Spleen (tissue), 11 donors: ENCODE results near the gene ZC3H6. TPM values are rescaled to one million over a fixed set of nuclear protein-coding genes. Genes with fewer than 3 reads are reported as not detected.

Source experiments
- DNase-seq: peaks from one replicate; pipeline ENCODE4 v3.0.0-alpha.2; 2020
- H3K27ac ChIP-seq, 8 donors: fragments of 200-600 bp; sonication (generic) in 7 of 8; 1 replicate in 4 of 8; 2 replicates in 4 of 8; pipeline versions ENCODE4 v1.5.0 to v1.8.0; 2016 to 2021; ENCODE audit warnings: inconsistent platforms in 4 of 8, mild to moderate bottlenecking in 4 of 8, moderate library complexity in 1 of 8
- H3K27me3 ChIP-seq, 7 donors: fragments of 200-600 bp; sonication (generic) in 6 of 7; replicated peaks in 1 of 7; 1 replicate in 4 of 7; 2 replicates in 3 of 7; pipeline versions ENCODE4 v1.5.0 to v1.8.0; 2016 to 2021; ENCODE audit warnings: inconsistent platforms in 3 of 7, mild to moderate bottlenecking in 1 of 7
- H3K36me3 ChIP-seq, 6 donors: fragments of 200-600 bp; sonication (generic) in 5 of 6; 1 replicate in 4 of 6; 2 replicates in 2 of 6; pipeline versions ENCODE4 v1.5.0 to v1.8.0; 2016 to 2021; ENCODE audit warnings: inconsistent platforms in 2 of 6
- H3K4me1 ChIP-seq, 6 donors: fragments of 200-600 bp; sonication (generic) in 5 of 6; 1 replicate in 3 of 6; 2 replicates in 3 of 6; pipeline versions ENCODE4 v1.5.0 to v1.8.0; 2016 to 2021; ENCODE audit warnings: inconsistent platforms in 3 of 6
- H3K4me3 ChIP-seq, 8 donors: fragments of 200-600 bp; sonication (generic) in 7 of 8; 1 replicate in 4 of 8; 2 replicates in 4 of 8; pipeline versions ENCODE4 v1.5.0 to v1.8.0; 2016 to 2021; ENCODE audit warnings: inconsistent platforms in 4 of 8, mild to moderate bottlenecking in 4 of 8, moderate library complexity in 2 of 8
- H3K9me3 ChIP-seq, 8 donors: fragments of 200-600 bp; sonication (generic) in 7 of 8; 1 replicate in 4 of 8; 2 replicates in 4 of 8; pipeline versions ENCODE4 v1.5.0 to v1.8.0; 2016 to 2021; ENCODE audit warnings: inconsistent platforms in 4 of 8
- POLR2A ChIP-seq, 3 donors: fragments of 450-650 bp; IDR thresholded peaks; one replicate each; pipeline ENCODE4 v1.5.1; 2017; ENCODE audit warnings: antibody characterized with exemption in 3 of 3, mild to moderate bottlenecking in 1 of 3
- POLR2AphosphoS5 ChIP-seq, 3 donors: sonication (generic); formaldehyde crosslinking; IDR thresholded peaks; one replicate each; pipeline ENCODE4 v1.5.1; 2017; ENCODE audit warnings: antibody characterized with exemption in 3 of 3
- WGBS, 5 donors: extraction: QIAGEN DNeasy Blood & Tissue Kit in 3 of 5; methylation state at CpG; one replicate each; pipeline versions ENCODE4 v1.1.5 to v1.1.7; 2013 to 2018; 5-methylcytosine and 5-hydroxymethylcytosine counted together
- intact Hi-C: fragments of 100-400 bp; cut with DNase I; formaldehyde crosslinking; loops from one replicate; pipeline ENCODE4 v1.15.0; 2023; ENCODE audit warnings: low total_unique reads
- polyA plus RNA-seq, 3 donors: library from polyadenylated mRNA; stranded (reverse); fragments of 200-250 nt; gene quantifications; one replicate each; pipeline ENCODE4 v1.2.1, GENCODE V29; 2013
- total RNA-seq, 7 donors: library from RNA; depleted of rRNA in 3 of 7; stranded (reverse); fragments of >200 nt in 3 of 7; fragmentation: NEBNext Ultra II Directional in 4 of 7; extraction: Animal tissue kit (Norgen Biotek cat#: 25700) in 4 of 7; gene quantifications; one replicate each; pipeline versions ENCODE4 v1.1.0 to v1.2.1, GENCODE V29; 2016 to 2021
- TF ChIP-seq, protein P1 (sequence below), 11 experiments: fragments of 200-600 bp in 7 of 11; fragments of 450-650 bp in 4 of 11; sonication (generic) in 4 of 11; IDR thresholded peaks in 8 of 11; conservative IDR thresholded peaks in 3 of 11; 1 replicate in 7 of 11; 2 replicates in 4 of 11; pipeline versions ENCODE4 v1.4.0 to v1.8.0; 2016 to 2021; ENCODE audit warnings: antibody characterized with exemption in 11 of 11, inconsistent platforms in 4 of 11, mild to moderate bottlenecking in 1 of 11
- donor health status: healthy with polysubstance abuse.
- donor health status: DM: no; HTN: no; CAD: no; lungs with moderate emphysema.
- donor health status: DM: no; HTN: no; CAD: no.
- donor health status: Bipolar disorder and iron deficiency.
- donor health status: healthy.
- donor health status: DM: no; HTN: no; CAD: no.
- donor health status: DM: yes; HTN: yes; CAD: no.

ZC3H6 gene
- total and polyA plus RNA-seq, 10 donors: 1.9 to 28.9 (median 14.7) TPM

DNA sequence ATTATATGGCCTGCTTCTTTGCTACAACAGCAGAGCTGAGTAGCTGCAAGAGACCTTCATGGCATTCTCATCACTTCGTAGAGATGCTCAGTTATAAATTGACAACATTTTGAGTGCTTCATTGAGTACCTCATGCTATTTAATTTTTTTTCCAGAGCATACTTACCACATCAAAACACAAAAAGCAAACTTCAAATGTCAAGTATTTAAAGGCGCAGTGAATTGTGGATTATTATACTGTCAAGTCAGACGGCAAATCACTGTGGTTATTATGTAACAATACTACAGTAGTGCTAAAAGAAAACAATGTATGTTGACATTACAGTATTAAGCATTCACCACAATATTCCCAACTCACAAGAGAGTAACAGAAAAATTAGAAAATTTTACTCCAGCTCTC lies 33.0 kb upstream of the ZC3H6 start:
- no peaks in the 10 kb centered on the region for H3K27me3 ChIP-seq
- no peak overlapping the region for H3K4me3 ChIP-seq
- H3K9me3 ChIP-seq: no peaks in the 10 kb centered on the region
- intact Hi-C loops: no loop called here
- no peak for TF ChIP-seq POLR2AphosphoS5 (IDR thresholded peaks at IDR 0.05)
- TF ChIP-seq, protein P1, sequence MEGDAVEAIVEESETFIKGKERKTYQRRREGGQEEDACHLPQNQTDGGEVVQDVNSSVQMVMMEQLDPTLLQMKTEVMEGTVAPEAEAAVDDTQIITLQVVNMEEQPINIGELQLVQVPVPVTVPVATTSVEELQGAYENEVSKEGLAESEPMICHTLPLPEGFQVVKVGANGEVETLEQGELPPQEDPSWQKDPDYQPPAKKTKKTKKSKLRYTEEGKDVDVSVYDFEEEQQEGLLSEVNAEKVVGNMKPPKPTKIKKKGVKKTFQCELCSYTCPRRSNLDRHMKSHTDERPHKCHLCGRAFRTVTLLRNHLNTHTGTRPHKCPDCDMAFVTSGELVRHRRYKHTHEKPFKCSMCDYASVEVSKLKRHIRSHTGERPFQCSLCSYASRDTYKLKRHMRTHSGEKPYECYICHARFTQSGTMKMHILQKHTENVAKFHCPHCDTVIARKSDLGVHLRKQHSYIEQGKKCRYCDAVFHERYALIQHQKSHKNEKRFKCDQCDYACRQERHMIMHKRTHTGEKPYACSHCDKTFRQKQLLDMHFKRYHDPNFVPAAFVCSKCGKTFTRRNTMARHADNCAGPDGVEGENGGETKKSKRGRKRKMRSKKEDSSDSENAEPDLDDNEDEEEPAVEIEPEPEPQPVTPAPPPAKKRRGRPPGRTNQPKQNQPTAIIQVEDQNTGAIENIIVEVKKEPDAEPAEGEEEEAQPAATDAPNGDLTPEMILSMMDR (IDR thresholded peaks at IDR 0.05 in 8 of 11, conservative IDR thresholded peaks at IDR 0.05 in 3 of 11): no peak
- no peak for TF ChIP-seq POLR2A (IDR thresholded peaks at IDR 0.05)
- no peak for DNase-seq
- peaks cover 0 to 3% (median 0%) of the 10 kb centered on the region in 6 donors for H3K4me1 ChIP-seq
- H3K27ac ChIP-seq: no peak overlapping the region
- H3K36me3 ChIP-seq: peaks cover 0 to 65% (median 18%) of the 10 kb centered on the region in 6 donors
- 66 to 82% (median 81%) methylated on average over 3 of the region's 3 CpGs for WGBS, 5 donors

DNA sequence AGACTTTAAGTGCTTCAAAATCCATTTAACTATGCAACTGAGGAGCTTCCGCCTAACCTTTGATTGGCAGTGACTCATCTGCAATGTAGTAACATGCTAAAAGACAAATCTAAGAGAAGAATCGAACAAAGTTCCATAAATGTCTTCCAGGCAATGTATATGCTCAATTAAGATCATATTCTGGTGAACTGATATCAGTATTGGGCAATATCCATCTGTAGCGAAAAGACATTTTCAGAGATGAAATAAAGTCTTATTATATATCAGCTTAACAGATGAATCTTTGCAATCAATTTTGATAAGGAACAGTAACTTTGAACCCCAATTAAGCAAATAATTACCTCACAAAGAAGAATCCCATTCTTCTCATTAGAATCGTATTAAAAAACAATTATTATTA lies 32.2 kb upstream of the ZC3H6 start:
- WGBS, 5 donors: 92 to 95% (median 93%) methylated on average over 4 of the region's 4 CpGs
- no peak for DNase-seq
- no peaks in the 10 kb centered on the region for H3K27me3 ChIP-seq
- peaks cover 0 to 3% (median 0%) of the 10 kb centered on the region in 6 donors for H3K4me1 ChIP-seq
- H3K9me3 ChIP-seq: no peaks in the 10 kb centered on the region
- intact Hi-C loops: no loop called here
- H3K4me3 ChIP-seq: no peak overlapping the region
- H3K27ac ChIP-seq: no peak overlapping the region
- peaks cover 0 to 66% (median 25%) of the 10 kb centered on the region in 6 donors for H3K36me3 ChIP-seq
- TF ChIP-seq POLR2AphosphoS5 (IDR thresholded peaks at IDR 0.05) (no peak), POLR2A (IDR thresholded peaks at IDR 0.05) (no peak)
- TF ChIP-seq, protein P1 (IDR thresholded peaks at IDR 0.05 in 8 of 11, conservative IDR thresholded peaks at IDR 0.05 in 3 of 11): no peak

DNA sequence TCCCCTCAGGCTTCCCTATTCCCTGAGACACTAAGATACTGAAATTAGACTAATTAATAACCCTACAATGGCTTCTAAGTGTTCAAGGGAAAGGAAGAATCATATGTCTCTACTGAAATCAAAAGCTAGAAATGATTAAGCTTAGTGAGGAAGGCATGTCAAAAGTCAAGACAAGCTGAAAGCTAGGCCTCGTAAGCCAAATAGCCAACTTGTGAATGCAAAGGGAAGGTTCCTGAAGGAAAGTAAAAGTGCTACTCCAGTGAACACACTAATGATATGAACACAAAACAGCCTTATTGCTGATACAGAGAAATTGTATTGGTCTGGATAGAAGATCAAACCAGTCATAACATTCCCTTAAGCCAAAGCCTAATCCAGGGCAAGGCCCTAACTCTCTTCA lies 30.5 kb upstream of the ZC3H6 start:
- DNase-seq: no peak
- intact Hi-C loops: no loop called here
- no peaks in the 10 kb centered on the region for H3K27me3 ChIP-seq
- TF ChIP-seq POLR2A (IDR thresholded peaks at IDR 0.05) (no peak), POLR2AphosphoS5 (IDR thresholded peaks at IDR 0.05) (no peak)
- TF ChIP-seq, protein P1 (IDR thresholded peaks at IDR 0.05 in 8 of 11, conservative IDR thresholded peaks at IDR 0.05 in 3 of 11): no peak
- WGBS, 5 donors: 85 to 100% (median 88%) methylated on average over 1 of the region's 1 CpG
- no peak overlapping the region for H3K4me3 ChIP-seq
- H3K9me3 ChIP-seq: no peaks in the 10 kb centered on the region
- H3K4me1 ChIP-seq: peaks cover 0 to 3% (median 0%) of the 10 kb centered on the region in 6 donors
- H3K27ac ChIP-seq: no peak overlapping the region
- peaks cover 0 to 83% (median 38%) of the 10 kb centered on the region in 6 donors for H3K36me3 ChIP-seq

DNA sequence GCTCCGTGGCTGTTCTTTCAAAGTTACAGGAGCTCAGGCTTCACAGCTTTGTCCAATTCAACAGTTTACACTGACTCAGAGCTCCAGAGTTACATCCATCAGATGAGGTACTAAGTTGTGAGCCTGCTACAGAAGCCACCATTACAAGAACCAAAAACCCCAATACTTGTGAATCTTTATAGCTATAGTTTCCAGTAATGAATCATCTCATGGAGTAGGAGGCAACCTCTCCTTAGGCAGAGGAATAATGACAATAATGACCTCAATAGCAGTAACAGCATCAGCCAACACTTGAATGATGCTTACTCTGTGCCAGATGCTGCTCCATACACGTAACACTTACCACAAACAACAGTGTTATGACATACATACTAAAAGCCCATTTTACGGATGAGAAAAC lies 24.1 kb upstream of the ZC3H6 start:
- 91 to 93% (median 92%) methylated on average over 3 of the region's 3 CpGs for WGBS, 5 donors
- H3K4me1 ChIP-seq: peaks cover 0 to 51% (median 27%) of the 10 kb centered on the region in 6 donors
- H3K36me3 ChIP-seq: peaks cover 0 to 43% (median 28%) of the 10 kb centered on the region in 6 donors
- TF ChIP-seq POLR2AphosphoS5 (IDR thresholded peaks at IDR 0.05): no peak
- no peaks in the 10 kb centered on the region for H3K27me3 ChIP-seq
- DNase-seq: no peak
- intact Hi-C loops: no loop called here
- no peak overlapping the region for H3K4me3 ChIP-seq
- no peaks in the 10 kb centered on the region for H3K9me3 ChIP-seq
- H3K27ac ChIP-seq: no peak overlapping the region
